Osteoblast (primary cell): ENCODE measurements around the gene DYSF. TPM values are rescaled to one million over a fixed set of nuclear protein-coding genes. Genes with fewer than 3 reads are reported as not detected.
A peak's percentile ranks its signal among the peaks of the same experiment; 100 is the strongest.

Experiments
- DNase-seq: peaks from one replicate; pipeline ENCODE4 v3.0.0; 2011; ENCODE audit warnings: low spot score, mixed read lengths; ENCODE audit not compliant: insufficient read length; ENCODE audit errors: missing footprints
- H2AFZ ChIP-seq: 2 replicates; pipeline ENCODE4 v1.6.0; 2011; ENCODE audit warnings: mild to moderate bottlenecking, low read length
- H3K27ac ChIP-seq: 2 replicates; pipeline ENCODE4 v1.5.1; 2011; ENCODE audit warnings: mild to moderate bottlenecking, low read depth, low read length, moderate library complexity
- H3K27me3 ChIP-seq: 2 replicates; pipeline ENCODE4 v1.6.0; 2012; ENCODE audit warnings: mild to moderate bottlenecking, control low read depth, inconsistent platforms, low read length, moderate library complexity; ENCODE audit not compliant: insufficient read depth
- H3K36me3 ChIP-seq: 2 replicates; pipeline ENCODE4 v1.5.1; 2011; ENCODE audit warnings: mild to moderate bottlenecking, low read length, control low read depth, moderate library complexity; ENCODE audit not compliant: insufficient read depth
- H3K4me1 ChIP-seq: 2 replicates; pipeline ENCODE4 v1.5.1; 2011; ENCODE audit warnings: mild to moderate bottlenecking, low read length, control low read depth, moderate library complexity; ENCODE audit not compliant: insufficient read depth
- H3K4me2 ChIP-seq: 2 replicates; pipeline ENCODE4 v1.6.0; 2011; ENCODE audit warnings: mild to moderate bottlenecking, low read length; ENCODE audit not compliant: insufficient read depth
- H3K4me3 ChIP-seq: fragments of 200-600 bp; sonication (generic); 3 replicates; pipeline ENCODE4 v1.5.1; 2012; ENCODE audit warnings: mild to moderate bottlenecking, low read length, inconsistent platforms; ENCODE audit not compliant: insufficient read depth
- H3K79me2 ChIP-seq: 2 replicates; pipeline ENCODE4 v1.6.0; 2012; ENCODE audit warnings: mild to moderate bottlenecking, low read length, control low read depth, inconsistent platforms; ENCODE audit not compliant: insufficient read depth
- H3K9me3 ChIP-seq: 2 replicates; pipeline ENCODE4 v1.5.1; 2011; ENCODE audit warnings: low read depth, low read length, control low read depth
- H4K20me1 ChIP-seq: 2 replicates; pipeline ENCODE4 v1.6.0; 2012; ENCODE audit warnings: mild to moderate bottlenecking, low read length, control low read depth; ENCODE audit not compliant: insufficient read depth
- total RNA-seq: library from RNA; depleted of rRNA; stranded (reverse); fragments of >200 nt; gene quantifications from 2 replicates; pipeline ENCODE4 v1.2.3, GENCODE V29; 2012
- TF ChIP-seq, protein P1 (sequence below): IDR thresholded peaks from 2 replicates; pipeline ENCODE4 v1.5.1; 2011; ENCODE audit warnings: mild to moderate bottlenecking, low read depth, low read length, moderate library complexity; ENCODE audit errors: extremely low read depth

DYSF gene
- total RNA-seq, 1 donor = 4.3 TPM

DNA sequence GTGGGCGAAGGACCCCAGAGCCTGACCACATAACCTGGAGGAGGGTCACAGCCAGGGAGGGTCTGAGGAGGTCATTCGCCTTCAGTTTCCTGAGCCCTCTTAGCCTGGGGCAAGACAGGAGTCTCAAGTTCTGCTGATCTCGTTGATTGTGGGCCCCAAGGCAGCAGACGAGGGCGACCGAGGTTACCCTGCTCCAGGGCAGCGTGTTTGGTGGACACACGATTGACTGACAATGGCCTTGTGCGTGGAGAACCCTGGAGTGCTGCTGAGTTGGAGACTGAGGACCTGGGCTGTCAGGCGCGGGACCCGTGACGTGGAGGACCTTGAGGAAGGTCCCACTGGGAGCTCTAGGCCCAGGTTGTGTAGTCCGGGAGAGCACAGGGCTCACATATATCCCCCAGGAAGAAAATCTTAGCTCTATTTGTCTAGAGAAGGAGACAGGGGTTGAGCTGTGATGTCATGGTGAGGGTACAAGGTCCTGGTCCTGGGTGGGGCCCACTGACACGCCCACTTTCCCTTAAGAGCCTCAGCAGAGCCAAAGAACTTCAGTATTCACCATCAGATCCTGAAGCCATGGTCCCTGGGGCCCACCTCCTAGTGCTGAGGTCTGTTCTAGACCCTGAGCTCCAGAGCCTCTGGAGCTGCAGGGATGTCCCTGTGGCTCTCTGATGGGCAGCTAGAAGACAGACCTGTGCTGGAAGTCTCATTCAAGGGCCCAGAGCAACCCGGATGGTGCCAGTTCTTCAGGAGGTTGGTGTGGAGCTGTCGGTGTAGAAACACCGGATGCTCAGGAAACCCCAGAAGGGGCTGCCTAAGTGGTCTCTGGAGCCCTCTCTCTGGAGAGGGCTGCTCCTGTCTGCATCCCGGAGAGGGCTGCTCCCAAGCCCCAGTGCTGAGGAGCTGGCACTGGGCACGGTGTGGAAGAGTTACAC, 53.1 kb downstream of the DYSF start:
- no peak overlapping the region for H3K4me3 ChIP-seq
- no peaks in the 10 kb centered on the region for H4K20me1 ChIP-seq
- no peak overlapping the region for H3K4me2 ChIP-seq
- no peak overlapping the region for H3K27ac ChIP-seq
- H3K36me3 ChIP-seq = no peaks in the 10 kb centered on the region
- no peaks in the 10 kb centered on the region for H3K27me3 ChIP-seq
- H2AFZ ChIP-seq = no peak overlapping the region
- TF ChIP-seq, protein P1, sequence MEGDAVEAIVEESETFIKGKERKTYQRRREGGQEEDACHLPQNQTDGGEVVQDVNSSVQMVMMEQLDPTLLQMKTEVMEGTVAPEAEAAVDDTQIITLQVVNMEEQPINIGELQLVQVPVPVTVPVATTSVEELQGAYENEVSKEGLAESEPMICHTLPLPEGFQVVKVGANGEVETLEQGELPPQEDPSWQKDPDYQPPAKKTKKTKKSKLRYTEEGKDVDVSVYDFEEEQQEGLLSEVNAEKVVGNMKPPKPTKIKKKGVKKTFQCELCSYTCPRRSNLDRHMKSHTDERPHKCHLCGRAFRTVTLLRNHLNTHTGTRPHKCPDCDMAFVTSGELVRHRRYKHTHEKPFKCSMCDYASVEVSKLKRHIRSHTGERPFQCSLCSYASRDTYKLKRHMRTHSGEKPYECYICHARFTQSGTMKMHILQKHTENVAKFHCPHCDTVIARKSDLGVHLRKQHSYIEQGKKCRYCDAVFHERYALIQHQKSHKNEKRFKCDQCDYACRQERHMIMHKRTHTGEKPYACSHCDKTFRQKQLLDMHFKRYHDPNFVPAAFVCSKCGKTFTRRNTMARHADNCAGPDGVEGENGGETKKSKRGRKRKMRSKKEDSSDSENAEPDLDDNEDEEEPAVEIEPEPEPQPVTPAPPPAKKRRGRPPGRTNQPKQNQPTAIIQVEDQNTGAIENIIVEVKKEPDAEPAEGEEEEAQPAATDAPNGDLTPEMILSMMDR = no peak
- H3K4me1 ChIP-seq = no peaks in the 10 kb centered on the region
- H3K79me2 ChIP-seq = no peaks in the 10 kb centered on the region
- no peaks in the 10 kb centered on the region for H3K9me3 ChIP-seq
- DNase-seq = no peak

DNA sequence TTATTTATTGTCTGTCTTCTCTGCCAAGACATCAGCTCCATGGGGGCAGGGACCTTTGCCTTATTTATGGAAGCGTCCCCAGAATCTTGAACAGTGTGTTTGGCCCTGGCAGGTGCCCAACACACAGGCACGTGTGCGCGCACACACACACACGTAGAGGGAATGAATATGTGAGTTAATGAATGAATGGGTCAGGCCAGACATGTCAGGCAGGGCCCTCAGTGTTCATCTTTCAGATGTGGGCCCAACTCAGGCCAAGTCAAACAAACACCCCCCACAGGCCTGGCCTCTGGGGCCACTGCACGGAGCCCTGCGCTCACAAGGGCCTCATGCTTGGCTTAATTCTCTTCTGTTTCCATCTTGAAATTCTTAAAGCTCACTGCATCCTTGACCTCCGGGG, 54.1 kb downstream of the DYSF start:
- no peak overlapping the region for H2AFZ ChIP-seq
- no peaks in the 10 kb centered on the region for H3K79me2 ChIP-seq
- no peak overlapping the region for H3K4me3 ChIP-seq
- no peaks in the 10 kb centered on the region for H3K9me3 ChIP-seq
- no peaks in the 10 kb centered on the region for H3K36me3 ChIP-seq
- H3K4me1 ChIP-seq = no peaks in the 10 kb centered on the region
- no peak overlapping the region for H3K4me2 ChIP-seq
- TF ChIP-seq, protein P1 = no peak
- no peak for DNase-seq
- no peaks in the 10 kb centered on the region for H4K20me1 ChIP-seq
- no peak overlapping the region for H3K27ac ChIP-seq
- H3K27me3 ChIP-seq = peaks cover 3% of the 10 kb centered on the region

DNA sequence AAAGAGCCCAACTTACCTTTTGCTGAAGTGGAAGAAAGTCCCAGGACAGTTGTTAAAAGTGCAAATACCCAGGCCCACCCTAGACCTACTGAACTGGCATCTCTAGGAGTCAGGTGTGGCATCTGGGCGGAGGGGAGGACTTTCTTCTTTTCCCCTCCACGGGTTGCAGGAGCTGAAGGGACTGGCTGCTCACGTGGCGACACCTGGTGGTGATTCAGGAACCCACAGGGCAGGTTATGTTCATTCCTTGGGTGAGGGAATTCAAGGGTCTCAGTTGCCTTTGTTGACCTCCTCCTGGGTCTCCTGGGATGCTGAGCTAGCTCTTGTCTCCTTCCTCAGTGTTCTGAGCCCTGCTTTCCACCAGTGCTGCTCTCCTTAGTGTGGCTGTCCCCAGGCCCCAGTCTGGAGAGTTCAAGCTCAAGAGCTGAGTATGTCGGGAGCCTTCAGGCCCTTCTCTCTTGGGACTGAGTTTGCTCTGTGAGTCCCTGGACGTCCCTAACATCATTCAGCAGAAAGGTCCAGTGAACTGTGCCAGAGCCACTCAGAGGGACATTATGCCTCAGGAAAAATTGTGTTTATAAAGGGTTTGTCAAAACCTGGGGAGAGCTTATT, 56.9 kb downstream of the DYSF start:
- TF ChIP-seq, protein P1 = peak; percentile 92
- peak; percentile 95 for DNase-seq

DNA sequence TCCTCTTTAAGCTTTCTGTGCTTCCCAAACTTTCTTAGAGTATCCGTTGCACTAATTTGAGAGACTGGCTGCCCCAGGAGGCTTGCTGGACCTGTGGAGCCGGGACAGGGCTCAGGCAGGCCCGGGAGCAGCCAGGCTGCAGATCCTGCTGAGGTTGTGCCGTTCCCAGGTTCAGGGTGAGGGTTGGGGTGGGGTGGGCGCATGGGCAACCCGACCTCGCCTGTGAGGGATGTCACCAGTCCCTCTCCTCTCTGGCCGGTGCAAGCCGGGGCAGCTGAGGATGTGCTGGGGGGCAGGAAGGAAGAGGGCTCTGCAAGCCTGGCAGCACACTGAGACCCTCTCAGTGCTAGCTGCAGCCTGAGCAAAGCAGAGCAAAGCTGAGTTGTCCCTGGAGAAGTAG, 57.6 kb downstream of the DYSF start:
- Histone ChIP-seq H3K4me1 (no peaks in the 10 kb centered on the region), H3K36me3 (no peaks in the 10 kb centered on the region), H4K20me1 (no peaks in the 10 kb centered on the region), H3K27me3 (peaks cover 9% of the 10 kb centered on the region), H3K9me3 (no peaks in the 10 kb centered on the region), H3K79me2 (no peaks in the 10 kb centered on the region), H3K4me3 (no peak overlapping the region), H3K4me2 (no peak overlapping the region), H2AFZ (no peak overlapping the region), H3K27ac (no peak overlapping the region)
- TF ChIP-seq, protein P1 = no peak
- no peak for DNase-seq

More for the DNA sequence above, 56.9 kb downstream of the DYSF start:
- Histone ChIP-seq H3K27me3 (peaks cover 5% of the 10 kb centered on the region), H3K79me2 (no peaks in the 10 kb centered on the region), H3K9me3 (no peaks in the 10 kb centered on the region), H3K4me3 (no peak overlapping the region), H4K20me1 (no peaks in the 10 kb centered on the region), H3K4me2 (no peak overlapping the region), H3K36me3 (no peaks in the 10 kb centered on the region), H3K27ac (no peak overlapping the region), H3K4me1 (no peaks in the 10 kb centered on the region), H2AFZ (no peak overlapping the region)
